ENCODE measurements around the gene INTU. TPM values are rescaled to one million over a fixed set of nuclear protein-coding genes. Genes with fewer than 3 reads are reported as not detected.

INTU gene
- total and polyA plus RNA-seq, 9 of the 15 experiments (the other 6 are each of a cell fraction or from before 2014, with no cell fraction given): 1.5 to 8.9 (median 3.9) TPM

GRCh38 chr4:127734976-127735375, 102.2 kb downstream of the INTU start:
- no peak for DNase-seq (ENCODE audit: extremely low read depth in 1 of 4, low spot score in 3 of 4)
- no peak for ATAC-seq
- intact Hi-C loops (cut with micrococcal nuclease): loop anchor here (10.0 kb wide), 1 partner anchor 320 kb away; no protein-coding TSS in a partner anchor
- in situ Hi-C loops (cut with MboI): no loop called here
- POLR2A ChIA-PET: no interaction called here
- Histone ChIP-seq H3K4me3 (no peak overlapping the region), H2AFZ (ENCODE audit: low read depth, low read length) (no peak overlapping the region), H4K20me1 (replicated peaks; ENCODE audit: control insufficient read depth, insufficient read depth, low read length) (no peaks in the 10 kb centered on the region), H3K27me3 (ENCODE audit: control insufficient read depth in 2 of 2, insufficient read depth in 2 of 2, low read length in 2 of 2) (no peaks in the 10 kb centered on the region), H3K4me2 (ENCODE audit: insufficient read depth, low read length) (no peak overlapping the region), H3K9ac (ENCODE audit: insufficient read depth in 1 of 2, low read depth in 2 of 2, low read length in 2 of 2) (no peak overlapping the region), H3K9me3 (replicated peaks; ENCODE audit: control insufficient read depth, insufficient read depth, low read depth, low read length) (no peaks in the 10 kb centered on the region), H3K9me1 (ENCODE audit: control insufficient read depth, insufficient read depth, low read length) (no peaks in the 10 kb centered on the region), H3K79me2 (ENCODE audit: control insufficient read depth, insufficient read depth, low read length) (no peaks in the 10 kb centered on the region), H3K4me1 (replicated peaks in 1 of 2; ENCODE audit: control insufficient read depth in 2 of 2, insufficient read depth in 2 of 2, low read length in 2 of 2) (no peaks in the 10 kb centered on the region; a peak in 3 of 5 replicates), H3K36me3 (ENCODE audit: control insufficient read depth, insufficient read depth, low read length) (no peaks in the 10 kb centered on the region), H3K27ac (ENCODE audit: extremely low read depth, low read depth, low read length) (no peak overlapping the region)
- CTCF ChIA-PET (ENCODE audit: low intra/inter-chr PET ratio): no interaction called here
- FAIRE-seq: no peak
- WGBS (ENCODE audit: insufficient coverage, low coverage, missing lambda C conversion rate): 42% methylated on average over 2 of the region's 2 CpGs
- no TSS peak for BruUV-seq (replicated peaks)
- TF ChIP-seq ZNF740 (CRISPR knock-in tag; IDR thresholded peaks at IDR 0.05): no peak
- no peak for TF ChIP-seq ZNF740 (tag; IDR thresholded peaks at IDR 0.05)
- no peak for TF ChIP-seq PPARD (CRISPR knock-in tag; IDR thresholded peaks at IDR 0.05)
- TF ChIP-seq ATF3 (IDR thresholded peaks at IDR 0.05): peak; percentile 48
- no peak for TF ChIP-seq ATF3 (CRISPR knock-in tag; conservative IDR thresholded peaks at IDR 0.05)
- TF ChIP-seq ZBTB12 (CRISPR knock-in tag; IDR thresholded peaks at IDR 0.05): no peak
- no peak for TF ChIP-seq BACH1 (tag; IDR thresholded peaks at IDR 0.05)
- no peak for TF ChIP-seq SRSF7 (optimal IDR thresholded peaks at IDR 0.05; ENCODE audit: low read depth, low read length)
- no peak for TF ChIP-seq NCOR1 (IDR thresholded peaks at IDR 0.05)
- no peak for TF ChIP-seq DIDO1 (tag; IDR thresholded peaks at IDR 0.05; ENCODE audit: low read depth)
- TF ChIP-seq MEF2A (IDR thresholded peaks at IDR 0.05; ENCODE audit: control insufficient read depth, low read depth, low read length): no peak
- no peak for TF ChIP-seq ZNF449 (CRISPR knock-in tag; IDR thresholded peaks at IDR 0.05)
- peak; percentile 24 to 57; a peak in 2 of 4 replicates for TF ChIP-seq TRIM24 (IDR thresholded peaks at IDR 0.05)
- TF ChIP-seq ZBTB5 (IDR thresholded peaks at IDR 0.05): no peak
- TF ChIP-seq NRF1 (conservative IDR thresholded peaks at IDR 0.05 in 1 of 2, IDR thresholded peaks at IDR 0.05 in 1 of 2): no peak
- TF ChIP-seq HNRNPLL (IDR thresholded peaks at IDR 0.05; ENCODE audit: low read depth, low read length, poor library complexity, severe bottlenecking): no peak
- TF ChIP-seq LCOR (CRISPR knock-in tag; IDR thresholded peaks at IDR 0.05): no peak
- TF ChIP-seq ZNF561 (CRISPR knock-in tag; conservative IDR thresholded peaks at IDR 0.05): no peak
